HEK293 (cell line): ENCODE measurements around the gene BBX.

Source experiments
- CTCF ChIA-PET: fragments of 350-600 bp; formaldehyde crosslinking; extraction: SDS; loops from one replicate; lab custom pipeline; 2021; ENCODE audit warnings: antibody characterized with exemption; lab: Yijun Ruan, JAX
- POLR2A ChIA-PET: fragments of 300-600 bp; formaldehyde crosslinking; extraction: SDS; loops from one replicate; lab custom pipeline; 2020; ENCODE audit warnings: antibody characterized with exemption, inconsistent platforms; lab: Yijun Ruan, JAX
- H3K27ac ChIP-seq: fragments of 200-500 bp; sonication (Bioruptor generic); 2 replicates; pipeline ENCODE4 v1.5.1; 2014; ENCODE audit warnings: low read depth, low read length, control low read depth, inconsistent platforms; ENCODE audit errors: extremely low read depth
- H3K36me3 ChIP-seq, 2 experiments: fragments of 200-500 bp in 1 of 2; sonication (Bioruptor generic) in 1 of 2; 1 replicate in 1 of 2; 2 replicates in 1 of 2; pipeline ENCODE4 v1.5.1; 2014 to 2017; ENCODE audit warnings: inconsistent platforms in 2 of 2, low read length in 2 of 2; ENCODE audit not compliant: control insufficient read depth in 2 of 2, insufficient read depth in 1 of 2
- H3K4me1 ChIP-seq: fragments of 200-500 bp; sonication (Bioruptor generic); 2 replicates; pipeline ENCODE4 v1.5.1; 2014; ENCODE audit warnings: mild to moderate bottlenecking, low read length, inconsistent platforms; ENCODE audit not compliant: control insufficient read depth, insufficient read depth
- H3K4me3 ChIP-seq: 2 replicates; pipeline ENCODE4 v1.5.1; 2011; ENCODE audit warnings: low read depth, mild to moderate bottlenecking, control low read depth, low read length, moderate library complexity
- H3K9me3 ChIP-seq: fragments of 200-500 bp; sonication (Bioruptor generic); 2 replicates; pipeline ENCODE4 v1.5.1; 2014; ENCODE audit warnings: low read depth, low read length, inconsistent platforms; ENCODE audit not compliant: control insufficient read depth, insufficient read depth
- BCL11A ChIP-seq: fragments of 450-650 bp; formaldehyde crosslinking; IDR thresholded peaks from 2 replicates; pipeline ENCODE4 v1.5.1; 2016; ENCODE audit warnings: low read depth, missing biosample characterization, missing genetic modification characterization
- GFI1B ChIP-seq: fragments of 450-650 bp; formaldehyde crosslinking; IDR thresholded peaks from 2 replicates; pipeline ENCODE4 v1.5.1; 2016; ENCODE audit warnings: missing biosample characterization, missing genetic modification characterization
- KLF16 ChIP-seq: fragments of 450-650 bp; formaldehyde crosslinking; IDR thresholded peaks from 2 replicates; pipeline ENCODE4 v1.5.1; 2017; ENCODE audit warnings: missing biosample characterization, missing genetic modification characterization
- KLF8 ChIP-seq: fragments of 450-650 bp; formaldehyde crosslinking; IDR thresholded peaks from 2 replicates; pipeline ENCODE4 v1.5.1; 2016; ENCODE audit warnings: missing biosample characterization, missing genetic modification characterization
- OVOL3 ChIP-seq: fragments of 450-650 bp; formaldehyde crosslinking; IDR thresholded peaks from 2 replicates; pipeline ENCODE4 v1.5.1; 2016; ENCODE audit warnings: missing biosample characterization, missing genetic modification characterization
- ZBTB11 ChIP-seq: fragments of 450-650 bp; formaldehyde crosslinking; conservative IDR thresholded peaks from 2 replicates; pipeline ENCODE4 v1.5.1; 2016; ENCODE audit warnings: low read depth, missing biosample characterization, missing genetic modification characterization
- ZBTB6 ChIP-seq: fragments of 450-650 bp; formaldehyde crosslinking; IDR thresholded peaks from 2 replicates; pipeline ENCODE4 v1.5.1; 2017; ENCODE audit warnings: missing biosample characterization, missing genetic modification characterization
- ZFP3 ChIP-seq: fragments of 450-650 bp; formaldehyde crosslinking; IDR thresholded peaks from 2 replicates; pipeline ENCODE4 v1.5.1; 2016; ENCODE audit warnings: low read depth, missing biosample characterization, missing genetic modification characterization
- ZNF335 ChIP-seq: fragments of 450-650 bp; formaldehyde crosslinking; conservative IDR thresholded peaks from 2 replicates; pipeline ENCODE4 v1.5.1; 2016; ENCODE audit warnings: missing biosample characterization, missing genetic modification characterization
- ZNF341 ChIP-seq: fragments of 450-650 bp; formaldehyde crosslinking; IDR thresholded peaks from 2 replicates; pipeline ENCODE4; 2016; ENCODE audit warnings: low read depth, missing biosample characterization, missing genetic modification characterization
- ZNF354C ChIP-seq: fragments of 450-650 bp; formaldehyde crosslinking; IDR thresholded peaks from 2 replicates; pipeline ENCODE4 v1.5.1; 2016; ENCODE audit warnings: missing biosample characterization, missing genetic modification characterization, low read depth, borderline replicate concordance
- ZNF473 ChIP-seq: fragments of 450-650 bp; formaldehyde crosslinking; IDR thresholded peaks from 2 replicates; pipeline ENCODE4 v1.5.1; 2017; ENCODE audit warnings: missing biosample characterization, missing genetic modification characterization
- ZNF555 ChIP-seq: fragments of 450-650 bp; formaldehyde crosslinking; conservative IDR thresholded peaks from 2 replicates; pipeline ENCODE4 v1.5.1; 2017; ENCODE audit warnings: missing biosample characterization, mild to moderate bottlenecking, missing genetic modification characterization, inconsistent platforms
- ZNF624 ChIP-seq: fragments of 450-650 bp; formaldehyde crosslinking; IDR thresholded peaks from 2 replicates; pipeline ENCODE4 v1.5.1; 2017; ENCODE audit warnings: missing biosample characterization, missing genetic modification characterization
- ZNF664 ChIP-seq: fragments of 450-650 bp; formaldehyde crosslinking; IDR thresholded peaks from 2 replicates; pipeline ENCODE4 v1.5.1; 2016; ENCODE audit warnings: missing biosample characterization, missing genetic modification characterization
- ZNF768 ChIP-seq: fragments of 450-650 bp; formaldehyde crosslinking; IDR thresholded peaks from 2 replicates; pipeline ENCODE4 v1.5.1; 2018; ENCODE audit warnings: missing biosample characterization, mild to moderate bottlenecking, missing genetic modification characterization
- ZNF830 ChIP-seq: fragments of 450-650 bp; IDR thresholded peaks from 2 replicates; pipeline ENCODE4 v1.5.0; 2018; ENCODE audit warnings: missing biosample characterization, missing genetic modification characterization, low read depth, mild to moderate bottlenecking, moderate library complexity
- ZNF837 ChIP-seq: fragments of 450-650 bp; formaldehyde crosslinking; IDR thresholded peaks from 2 replicates; pipeline ENCODE4 v1.5.1; 2016; ENCODE audit warnings: missing biosample characterization, missing genetic modification characterization
- ZSCAN23 ChIP-seq: fragments of 450-650 bp; formaldehyde crosslinking; IDR thresholded peaks from 2 replicates; pipeline ENCODE4 v1.5.1; 2016; ENCODE audit warnings: missing biosample characterization, missing genetic modification characterization

BBX gene

GRCh38 chr3:107803170-107803569 lies 280.4 kb downstream of the BBX start:
- TF ChIP-seq ZNF624 (tag by site-specific recombination) (no peak), ZBTB6 (no peak), ZBTB11 (tag by site-specific recombination) (no peak), ZNF830 (tag by site-specific recombination) (no peak), ZNF837 (tag by site-specific recombination) (no peak), ZNF473 (tag by site-specific recombination) (no peak), KLF16 (tag by site-specific recombination) (no peak), BCL11A (tag by site-specific recombination) (no peak)
- Histone ChIP-seq H3K27ac (no peak overlapping the region), H3K9me3 (no peaks in the 10 kb centered on the region), H3K4me1 (no peaks in the 10 kb centered on the region), H3K4me3 (no peak overlapping the region), H3K36me3 (peaks cover 0 to 83% of the 10 kb centered on the region in 2 experiments; a peak in 1 of 3 replicates)
- ChIA-PET CTCF (interaction anchor here (0.5 to 0.6 kb wide), 2 partner anchors 42 to 372 kb away, joined by 3 to 4 read pairs; no protein-coding TSS in a partner anchor), POLR2A (no interaction called here)

- no peaks in the 10 kb centered on the region for H3K9me3 ChIP-seq
- H3K27ac ChIP-seq: no peak overlapping the region
- CTCF ChIA-PET: no interaction called here
- no peaks in the 10 kb centered on the region for H3K4me1 ChIP-seq
- POLR2A ChIA-PET: no interaction called here
- no peak overlapping the region for H3K4me3 ChIP-seq
- peaks cover 0 to 65% of the 10 kb centered on the region in 2 experiments; a peak in 1 of 3 replicates for H3K36me3 ChIP-seq
- TF ChIP-seq ZNF473 (tag by site-specific recombination) (no peak), ZNF341 (tag by site-specific recombination) (no peak), GFI1B (no peak), ZNF555 (tag by site-specific recombination) (no peak), KLF8 (tag by site-specific recombination) (no peak), ZNF354C (tag by site-specific recombination) (no peak), OVOL3 (tag by site-specific recombination) (no peak), ZSCAN23 (tag by site-specific recombination) (no peak)
- TF ChIP-seq, all 188 proteins: peak for 0
Observed at GRCh38 chr3:107806021-107806420, 283.3 kb downstream of the BBX start.

- TF ChIP-seq ZNF664 (tag by site-specific recombination) (no peak), ZNF768 (tag by site-specific recombination) (no peak), ZFP3 (no peak), ZNF335 (tag by site-specific recombination) (no peak)
- TF ChIP-seq, all 188 proteins: peak for 0
- H3K27ac ChIP-seq: no peak overlapping the region
- POLR2A ChIA-PET: no interaction called here
- H3K4me1 ChIP-seq: no peaks in the 10 kb centered on the region
- H3K36me3 ChIP-seq: peaks cover 0 to 60% of the 10 kb centered on the region in 2 experiments; a peak in 1 of 3 replicates
- CTCF ChIA-PET: interaction anchor here (0.7 kb wide), 1 partner anchor 10 kb away, joined by 4 read pairs; no protein-coding TSS in a partner anchor
- H3K9me3 ChIP-seq: no peaks in the 10 kb centered on the region
- H3K4me3 ChIP-seq: no peak overlapping the region
Observed at GRCh38 chr3:107806536-107806935, 283.8 kb downstream of the BBX start.
